GM19455 (cell line): Measurements from ENCODE around the gene NMNAT1.
"Not testable (repeated sequence)": the region's sequence is repeated elsewhere in the genome, so short reads cannot be mapped to it uniquely, and the experiment has no call there.

Source experiments
- ATAC-seq: cut with Tn5 transposase; IDR thresholded peaks from one replicate; pipeline ENCODE4 v1.9.1; 2021; ENCODE audit not compliant: unreplicated experiment

Gene NMNAT1

DNA sequence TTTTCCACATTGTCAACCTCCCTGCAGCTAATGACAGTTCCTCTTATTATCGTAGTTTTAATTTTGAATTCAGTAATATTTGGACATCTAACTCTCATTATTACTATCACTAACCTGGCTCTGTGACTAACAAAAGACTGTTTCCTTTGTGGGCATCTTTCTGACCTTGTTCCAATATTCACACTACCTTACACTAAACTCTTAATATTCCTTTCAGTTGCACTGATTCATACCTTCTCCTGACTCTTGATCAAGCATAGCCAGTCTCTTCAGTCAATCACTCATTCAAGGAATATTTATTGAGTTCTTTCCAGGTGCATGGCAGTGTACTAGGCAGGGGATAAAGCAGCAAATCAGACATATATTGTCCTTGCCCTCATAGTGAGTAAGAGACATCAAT lies 25.4 kb upstream of the NMNAT1 start:
- ATAC-seq, result no peak

DNA sequence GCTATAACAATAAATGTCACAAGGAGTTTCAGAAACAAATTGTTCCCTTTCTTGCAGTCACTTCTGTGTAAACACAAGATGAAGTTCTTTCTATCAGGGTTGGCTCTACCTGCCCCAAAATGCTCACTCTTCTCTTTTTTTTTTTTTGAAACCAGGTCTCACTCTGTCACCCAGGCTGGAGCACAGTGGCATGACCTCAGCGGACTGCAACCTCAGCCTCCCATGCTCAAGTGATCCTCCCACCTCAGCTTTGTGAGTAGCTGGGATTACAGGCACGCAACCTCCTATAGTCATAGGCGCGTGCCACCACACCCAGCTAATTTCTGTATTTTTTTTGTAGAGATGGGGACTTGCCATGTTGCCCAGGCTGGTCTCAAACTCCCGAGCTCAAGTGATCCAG lies 22.7 kb upstream of the NMNAT1 start:
- ATAC-seq, result no peak

DNA sequence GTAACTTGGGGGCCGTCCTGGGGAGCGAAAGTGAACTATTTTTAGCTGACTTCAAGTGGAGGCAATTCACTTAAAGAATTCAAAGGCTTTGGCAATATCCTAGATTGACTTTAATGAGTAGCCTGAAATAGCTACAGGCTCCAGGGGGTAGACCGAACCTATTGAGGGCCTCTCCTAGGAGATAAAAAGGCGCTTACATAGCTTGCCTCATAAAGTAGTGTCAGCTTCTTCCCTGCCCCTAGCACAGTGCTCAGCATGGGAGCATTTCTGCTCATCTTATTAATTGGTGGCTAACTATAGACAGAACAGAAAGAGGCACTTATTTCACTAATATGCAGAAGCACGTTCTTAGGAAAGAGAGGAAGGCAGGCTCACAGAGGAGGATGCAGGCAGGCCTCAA lies 20.9 kb upstream of the NMNAT1 start:
- ATAC-seq, result no peak

DNA sequence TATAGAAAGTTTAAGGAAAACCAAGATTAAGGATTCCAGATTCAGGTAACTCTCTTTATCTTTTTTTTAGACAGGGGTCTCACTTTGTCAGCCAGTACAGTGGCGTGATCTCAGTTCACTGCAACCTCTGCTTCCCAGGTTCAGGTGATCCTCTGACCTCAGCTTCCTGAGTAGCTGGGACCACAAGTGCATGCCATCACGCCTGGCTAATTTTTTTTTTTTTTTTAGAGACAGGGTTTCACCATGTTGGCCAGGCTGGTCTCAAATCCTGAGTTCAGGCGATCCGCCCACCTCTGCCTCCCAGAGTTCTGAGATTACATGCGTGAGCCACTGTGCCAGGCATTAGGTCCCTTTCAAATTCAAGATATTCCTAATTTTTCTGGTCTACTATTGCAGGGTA lies 16.0 kb upstream of the NMNAT1 start:
- no peak for ATAC-seq

DNA sequence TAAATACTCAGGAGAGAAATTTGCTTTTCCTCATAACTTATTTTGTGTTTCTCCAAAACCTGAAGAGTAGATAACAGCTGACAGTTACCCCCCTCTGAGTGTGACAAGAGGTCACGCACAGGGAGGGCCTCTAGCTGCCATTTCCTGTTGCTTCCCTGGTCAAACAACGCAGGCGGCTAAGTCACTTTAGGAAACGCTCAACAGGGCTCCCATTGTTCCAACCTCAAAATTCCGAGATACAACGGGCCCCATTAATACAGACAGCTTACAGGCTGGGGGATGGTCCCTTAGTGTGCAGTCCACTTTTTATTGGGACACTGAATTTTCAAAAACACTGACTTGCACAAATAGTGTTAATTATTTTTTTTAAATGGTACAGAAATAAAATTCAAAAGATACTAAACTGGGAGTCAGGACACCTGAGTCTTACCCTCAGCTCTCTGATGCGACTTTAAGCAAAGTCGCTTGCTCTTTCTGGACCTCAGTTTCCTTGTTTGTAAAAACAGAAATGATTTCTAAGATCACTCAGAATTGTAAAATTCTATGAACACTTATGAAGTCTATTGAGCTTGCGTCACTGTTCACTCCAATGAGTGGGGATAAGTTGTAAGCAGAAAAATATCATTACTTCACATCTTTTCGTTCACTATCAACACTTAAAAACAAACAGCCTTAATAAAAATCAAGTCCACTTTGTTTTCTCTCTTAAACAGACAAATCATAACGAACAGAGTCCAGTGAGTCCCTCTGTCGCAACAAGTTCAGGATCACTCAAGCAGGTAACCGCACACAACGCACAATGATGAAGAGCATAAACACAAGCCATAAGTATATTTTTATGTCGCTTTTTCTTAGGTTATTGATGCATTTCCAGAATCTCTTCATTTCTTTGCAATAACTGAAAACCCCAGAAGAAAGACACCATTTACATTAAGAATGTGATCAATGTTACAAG lies 13.6 kb upstream of the NMNAT1 start:
- no peak for ATAC-seq

DNA sequence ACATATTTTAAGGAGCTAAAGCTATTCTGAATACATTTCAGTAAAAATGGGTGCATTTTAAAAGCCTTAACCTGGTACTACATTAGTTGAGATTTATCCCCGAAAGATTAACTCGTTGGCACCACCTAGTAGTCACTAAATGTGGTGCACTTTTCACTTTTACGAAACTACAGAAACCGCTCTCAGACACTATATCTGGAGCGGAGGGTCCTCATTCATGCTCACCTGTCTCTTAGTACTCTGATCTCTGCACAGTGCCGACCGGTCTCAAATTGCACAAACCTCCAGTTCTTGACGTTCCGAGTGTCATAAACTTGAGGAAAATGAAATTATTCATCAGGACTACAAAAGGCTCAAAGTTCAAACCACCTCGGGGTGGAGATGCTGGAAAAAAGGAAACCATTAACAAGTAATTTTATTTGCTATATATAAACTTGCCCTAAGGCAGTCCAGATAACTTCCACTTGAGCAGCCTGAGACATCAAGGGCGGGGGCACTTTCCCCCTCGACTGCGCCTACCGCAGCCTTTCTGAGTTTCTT lies 806 bp upstream of the NMNAT1 start:
- no peak for ATAC-seq

DNA sequence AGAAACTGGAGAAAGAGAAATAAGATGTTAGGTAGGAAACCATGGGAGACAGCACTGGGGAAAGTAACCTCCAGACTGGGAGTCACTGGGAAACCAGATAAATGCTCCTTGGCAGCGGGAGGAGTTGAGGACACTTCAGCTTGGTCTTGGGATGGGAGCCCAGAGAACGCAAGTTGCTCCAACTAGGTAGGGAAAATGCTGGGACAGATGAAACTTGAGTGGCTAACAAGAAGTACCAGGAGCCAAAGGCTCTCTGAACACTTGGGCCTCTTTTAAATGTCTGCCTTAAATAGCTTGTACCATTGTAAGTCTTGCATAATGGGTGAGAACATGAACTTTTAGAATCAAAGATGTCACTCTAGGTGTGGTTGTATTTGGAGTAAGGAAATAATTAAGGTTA lies 3.0 kb downstream of the NMNAT1 start:
- ATAC-seq, result no peak

DNA sequence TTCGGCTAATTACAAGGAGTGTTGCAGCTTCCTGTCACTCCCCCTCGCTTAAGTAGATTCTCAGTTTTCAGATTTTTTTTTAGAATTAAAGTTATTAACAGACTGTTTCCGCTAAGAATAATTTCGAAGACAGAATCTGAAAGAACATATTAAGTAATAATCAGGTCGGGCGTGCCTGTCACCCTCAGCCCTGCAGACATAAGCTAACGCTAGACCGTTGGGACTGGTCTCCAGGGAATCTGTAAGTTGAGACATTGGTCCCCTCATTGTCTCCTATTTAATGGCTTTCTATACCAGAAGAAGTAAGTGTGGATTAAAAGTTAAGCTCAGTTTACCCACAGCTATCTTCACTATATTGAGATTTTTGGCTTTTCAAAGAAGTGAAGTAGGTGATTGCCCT lies 14.5 kb downstream of the NMNAT1 start:
- no peak for ATAC-seq

DNA sequence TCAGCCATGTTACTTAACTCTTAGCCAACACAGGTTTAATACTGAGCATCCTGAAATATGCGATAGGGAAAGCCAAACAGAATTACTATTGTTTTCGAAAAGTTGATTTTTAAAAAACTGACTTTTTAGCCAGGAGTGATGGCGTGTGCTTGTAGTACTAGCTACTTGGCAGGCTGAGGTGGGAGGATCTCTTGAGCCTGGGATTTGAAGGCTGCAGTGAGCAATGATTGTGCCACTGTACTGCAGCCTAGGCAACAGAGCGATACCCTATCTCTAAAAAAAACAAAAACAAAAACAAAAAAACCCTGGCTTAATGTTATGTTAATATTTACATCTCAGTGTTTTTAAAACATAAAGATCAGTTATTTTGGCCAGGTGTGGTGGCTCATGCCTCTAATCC lies 16.7 kb downstream of the NMNAT1 start:
- ATAC-seq, result no peak

DNA sequence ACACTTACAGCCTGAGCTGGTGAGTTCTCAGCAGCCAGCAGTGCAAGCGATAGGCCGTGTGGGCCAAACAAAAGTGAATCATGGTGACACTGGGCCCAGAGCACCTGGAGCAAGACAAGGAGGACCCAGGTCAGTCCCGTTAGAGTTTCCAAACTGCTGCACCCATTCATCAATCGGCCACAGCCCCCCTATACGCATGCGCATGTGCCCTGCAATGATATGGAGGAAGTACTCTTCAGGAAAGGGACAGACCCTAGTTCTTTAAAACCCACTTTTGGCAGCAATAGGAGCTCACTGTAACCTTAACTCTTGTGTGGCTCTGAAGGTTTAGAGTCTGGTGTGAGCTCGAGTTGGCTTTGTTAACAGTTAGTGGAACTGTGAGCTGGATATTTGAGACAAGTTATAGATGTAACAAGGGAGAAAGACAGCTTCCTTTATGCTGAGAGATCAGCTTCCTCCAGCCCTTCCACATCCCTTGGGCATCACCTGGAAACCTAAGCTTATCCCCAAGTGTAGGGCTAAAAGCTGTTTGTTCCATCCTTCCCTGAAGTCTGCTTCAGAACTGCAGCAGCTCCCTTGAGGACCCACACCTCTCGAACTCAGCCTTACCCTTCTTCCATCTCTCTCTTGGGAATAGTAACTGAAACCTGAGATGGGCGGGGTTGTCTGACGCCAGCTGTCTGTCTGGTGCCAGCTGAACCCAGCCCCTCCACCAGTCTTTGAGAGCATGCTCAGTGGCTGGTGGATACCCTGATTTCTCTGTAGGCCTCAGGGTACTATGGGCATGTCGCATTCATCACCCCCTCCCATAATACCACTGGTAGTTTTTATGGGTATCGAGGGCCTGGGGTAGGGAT lies 17.7 kb downstream of the NMNAT1 start:
- ATAC-seq, result no peak

DNA sequence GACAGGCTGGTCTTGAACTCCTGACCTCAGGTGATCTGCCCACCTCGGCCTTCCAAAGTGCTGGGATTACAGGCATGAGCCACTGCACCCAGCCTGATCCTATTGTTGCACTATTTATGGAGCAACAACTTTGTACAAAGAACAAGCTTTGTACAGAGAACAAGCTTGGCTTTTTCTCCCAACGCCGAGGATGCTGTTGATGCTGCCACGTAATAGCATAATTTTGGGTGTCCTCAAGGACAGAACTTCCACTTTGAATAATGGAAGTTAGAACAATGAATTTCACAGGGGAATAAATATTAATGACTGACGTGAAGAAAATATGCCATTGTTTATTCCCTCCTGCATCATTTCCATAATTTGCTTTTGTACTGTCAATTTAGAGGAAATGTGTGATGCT lies 41.0 kb downstream of the NMNAT1 start:
- no peak for ATAC-seq

DNA sequence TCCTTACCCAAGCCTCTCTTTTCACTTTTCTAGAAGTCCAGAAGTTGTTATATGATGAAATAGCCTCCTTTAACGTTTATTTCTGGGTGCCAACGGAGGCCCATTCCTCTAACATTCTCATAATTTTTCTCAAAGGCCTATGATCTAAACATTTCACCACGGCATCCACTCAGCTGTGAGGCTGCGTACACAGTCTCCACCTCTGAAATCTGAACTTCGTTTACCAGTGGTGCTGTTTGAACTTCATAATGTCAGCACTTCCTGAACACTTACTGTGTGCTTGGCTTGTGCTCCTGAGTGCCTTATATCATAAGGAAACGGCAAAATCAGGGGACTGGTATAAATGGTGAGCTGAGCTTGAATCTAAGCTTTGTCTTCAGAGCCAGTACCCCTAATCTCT lies 41.7 kb downstream of the NMNAT1 start:
- no peak for ATAC-seq

DNA sequence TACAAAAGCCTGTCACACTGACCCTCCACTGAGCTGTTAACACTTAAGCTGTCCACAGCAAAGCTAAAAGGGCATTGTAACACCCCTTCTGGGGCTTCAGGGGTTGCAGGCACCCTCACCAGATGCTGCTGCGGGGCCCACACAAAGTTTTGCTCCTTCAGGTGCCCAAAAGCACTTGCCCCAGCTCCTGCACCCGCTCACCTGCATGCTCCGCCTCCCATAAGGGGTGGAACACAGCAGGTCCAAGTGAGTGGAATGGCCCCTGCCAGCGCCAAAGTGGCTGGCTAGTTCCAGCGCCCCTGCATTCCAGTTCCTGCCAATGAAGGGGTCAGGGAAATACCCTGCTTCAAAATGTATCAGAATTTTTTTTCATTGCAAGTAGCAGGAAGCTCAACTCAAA lies 46.5 kb downstream of the NMNAT1 start:
- ATAC-seq, result no peak

DNA sequence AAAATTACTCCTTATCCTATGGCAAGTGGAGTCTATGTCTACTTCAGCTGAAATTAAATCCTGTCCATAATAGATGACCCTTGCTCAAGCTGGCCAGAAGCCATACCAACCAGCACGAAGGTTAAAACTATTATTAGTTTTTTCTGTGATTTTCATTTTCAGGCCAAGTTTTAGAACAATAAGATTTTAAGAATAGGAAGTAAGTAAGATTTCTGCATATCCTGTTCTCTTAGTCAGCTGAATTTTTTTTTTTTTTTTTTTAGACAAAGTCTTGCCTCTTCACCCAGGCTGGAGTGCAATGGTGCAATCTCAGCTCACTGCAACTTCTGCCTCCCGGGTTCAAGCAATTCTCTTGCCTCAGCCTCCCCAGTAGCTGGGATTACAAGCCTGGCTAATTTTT lies 47.7 kb downstream of the NMNAT1 start:
- no peak for ATAC-seq

DNA sequence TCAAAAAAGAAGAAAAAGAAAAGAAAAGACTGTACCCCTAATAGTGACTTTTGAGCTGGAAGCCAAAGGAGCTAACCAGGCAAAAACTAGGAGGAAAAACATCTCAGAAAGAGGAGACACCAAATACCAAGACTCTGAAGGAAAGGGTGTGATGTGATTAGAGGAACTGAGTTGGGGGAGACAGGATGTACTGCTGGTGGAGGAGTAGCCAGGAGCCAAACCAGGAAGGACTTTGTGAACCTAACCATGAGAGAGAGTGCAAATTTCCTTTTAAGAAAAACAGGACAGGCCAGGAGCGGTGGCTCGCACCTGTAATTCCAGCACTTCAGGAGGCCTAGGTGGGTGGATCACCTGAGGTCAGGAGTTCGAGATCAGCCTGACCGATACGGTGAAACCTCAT lies 49.6 kb downstream of the NMNAT1 start:
- no peak for ATAC-seq

DNA sequence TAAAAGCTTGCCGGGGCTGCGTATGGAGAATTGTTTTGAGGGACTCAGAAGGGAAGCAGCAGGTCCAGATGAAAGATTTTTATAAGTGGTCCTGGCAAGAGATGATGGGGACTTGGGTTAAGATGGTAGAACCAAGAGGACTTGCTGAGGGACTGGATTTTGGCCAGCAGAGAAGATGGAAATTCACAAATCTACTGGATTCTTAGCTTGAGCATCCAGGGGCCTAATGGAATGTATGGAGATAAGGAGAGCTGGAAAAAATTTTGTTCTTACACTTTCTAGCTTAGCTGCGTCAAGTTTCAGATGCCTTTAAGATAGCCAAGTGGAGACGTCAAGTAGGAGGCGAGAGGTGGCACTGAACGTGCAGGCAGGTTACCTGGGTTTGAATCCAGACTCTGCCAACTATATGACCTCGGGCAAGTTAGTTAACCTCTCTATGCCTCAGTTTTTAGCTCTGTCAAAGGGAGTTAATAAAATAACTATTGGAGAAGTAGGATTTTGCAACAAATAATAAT lies 50.3 kb downstream of the NMNAT1 start:
- no peak for ATAC-seq

DNA sequence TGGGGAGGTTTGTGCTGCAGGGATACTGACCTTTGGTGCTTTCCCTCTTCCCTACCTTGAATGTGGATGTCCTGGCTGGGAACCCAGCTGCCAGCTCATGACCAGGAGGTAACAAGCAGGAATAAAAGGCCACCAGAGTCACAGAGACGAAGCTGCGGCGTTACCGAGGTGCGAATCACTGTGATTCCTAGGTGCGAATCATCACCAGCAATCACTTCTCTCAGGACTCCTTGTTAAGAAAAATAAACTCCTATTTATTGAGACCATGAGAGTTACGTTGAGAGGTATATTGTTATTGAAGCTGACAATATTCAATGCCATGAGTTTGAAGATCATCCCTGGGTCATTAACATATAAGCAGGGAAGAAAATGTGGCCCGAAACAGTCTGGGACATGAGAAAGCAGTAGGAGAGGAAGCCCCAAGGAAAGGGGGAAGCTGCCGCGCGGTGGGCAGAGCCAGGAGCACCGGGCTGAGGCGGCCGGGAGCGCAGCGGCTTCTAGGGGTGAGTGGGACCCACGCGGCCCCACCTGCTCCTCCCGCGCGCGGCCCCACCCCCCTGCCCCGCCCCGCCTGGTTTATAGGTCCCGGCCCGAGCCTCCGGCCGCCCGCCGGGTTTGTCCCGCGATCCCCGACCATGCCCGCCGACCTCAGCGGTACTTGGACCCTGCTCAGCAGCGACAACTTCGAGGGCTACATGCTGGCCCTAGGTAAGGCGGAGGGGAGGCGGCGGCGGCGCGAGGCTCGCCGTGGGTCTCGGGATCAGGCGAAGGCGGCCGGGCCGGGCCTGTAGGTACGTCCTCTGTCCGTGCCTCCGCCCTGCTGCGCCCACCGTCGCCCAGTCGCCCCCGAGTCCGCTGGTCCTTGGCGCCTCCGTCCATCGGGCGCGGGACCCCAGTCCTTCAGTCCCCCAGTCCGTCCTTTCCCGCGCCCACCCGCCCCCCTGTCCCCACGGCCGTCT lies 53.6 kb downstream of the NMNAT1 start, which contains the start of gene RBP7:
Gene RBP7 (plus strand): TSS at position 605 of the 959 bp plus-strand sequence. CDS start 31 bp downstream, at position 636.
- ATAC-seq, result no peak

DNA sequence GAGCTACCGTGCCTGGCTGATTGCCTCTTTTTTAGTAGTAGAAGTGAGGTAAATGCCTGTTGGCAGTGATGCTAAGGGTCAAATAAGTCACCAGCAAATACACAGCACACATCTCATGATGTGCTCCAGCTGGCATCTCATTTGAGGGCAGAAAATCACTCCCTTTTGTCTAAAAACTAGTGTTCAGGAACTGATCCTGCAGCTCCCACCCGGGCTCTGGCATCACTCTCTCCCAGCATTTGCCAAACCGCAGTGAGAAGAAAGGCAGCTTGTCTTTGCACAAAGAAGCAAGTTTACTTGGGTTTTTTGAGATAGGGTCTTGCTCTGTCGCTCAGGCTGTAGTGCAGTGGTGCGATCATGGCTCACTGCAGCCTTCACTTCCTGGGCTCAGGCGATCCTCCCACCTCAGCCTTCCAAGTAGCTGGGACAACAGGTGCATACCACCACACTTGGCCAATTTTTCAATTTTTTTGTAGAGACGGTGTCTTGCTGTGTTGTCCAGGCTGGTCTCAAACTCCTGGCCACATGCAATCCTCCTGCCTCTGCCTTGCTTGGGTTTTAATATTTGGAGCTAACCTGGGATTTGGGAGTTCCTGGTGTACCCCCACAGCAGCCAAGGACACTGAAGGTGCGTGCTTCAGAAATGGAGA lies 57.9 kb downstream of the NMNAT1 start:
- ATAC-seq, result no peak

DNA sequence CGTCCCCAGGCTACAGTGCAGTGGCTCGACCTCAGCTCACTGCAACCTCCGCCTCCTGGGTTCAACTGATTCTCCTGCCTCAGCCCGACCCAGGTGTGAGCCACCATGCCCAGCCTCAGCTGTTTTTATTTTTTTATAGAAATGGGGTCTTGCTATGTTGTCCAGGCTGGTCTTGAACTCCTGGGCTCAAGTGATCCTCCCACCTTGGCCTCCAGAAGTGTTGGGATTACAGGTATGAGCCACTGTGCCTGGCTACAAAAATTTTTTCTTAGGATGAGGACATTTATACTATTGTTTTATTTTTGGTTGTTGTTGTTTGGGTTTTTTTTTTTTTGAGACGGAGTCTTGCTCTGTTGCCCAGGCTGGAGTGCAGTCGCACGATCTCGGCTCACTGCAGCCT lies 62.0 kb downstream of the NMNAT1 start:
- not testable (repeated sequence) for ATAC-seq

DNA sequence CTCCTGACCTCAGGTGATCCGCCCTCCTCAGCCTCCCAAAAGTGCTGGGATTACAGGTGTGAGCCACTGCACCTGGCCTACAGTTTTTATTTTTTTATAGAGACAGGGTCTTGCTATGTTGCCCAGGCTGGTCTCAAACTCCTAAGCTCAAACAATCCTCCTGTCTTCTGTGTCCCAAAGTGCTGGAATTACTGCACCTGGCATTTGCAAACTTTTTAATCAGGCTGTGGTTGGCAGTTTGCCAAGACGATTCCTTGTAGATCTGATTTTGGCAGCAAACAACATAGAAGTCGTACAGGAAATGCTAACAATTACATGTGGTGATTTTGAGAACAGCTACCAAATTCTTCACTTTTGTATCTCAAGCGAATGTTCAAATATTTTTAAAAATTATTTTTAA lies 63.9 kb downstream of the NMNAT1 start:
- ATAC-seq, result no peak
